CD14-positive monocyte (primary cell): ENCODE measurements around the gene TDRD15. TPM values are rescaled to one million over a fixed set of nuclear protein-coding genes. Genes with fewer than 3 reads are reported as not detected.

ENCODE experiments used
- DNase-seq, 3 donors: peaks; one replicate each; pipeline ENCODE4 v3.0.0-alpha.2; 2011 to 2022
- H2AFZ ChIP-seq: 2 replicates; pipeline ENCODE4 v1.6.0; 2012; ENCODE audit warnings: mild to moderate bottlenecking, low read depth, low read length, inconsistent platforms; ENCODE audit not compliant: insufficient read depth, poor library complexity, severe bottlenecking
- H3K27ac ChIP-seq, 2 donors: 1 replicate in 1 of 2; 2 replicates in 1 of 2; pipeline ENCODE4 v1.5.1; 2012 to 2013; ENCODE audit warnings: low read length in 2 of 2, control low read depth in 1 of 2, inconsistent platforms in 1 of 2, low read depth in 1 of 2, mild to moderate bottlenecking in 1 of 2
- H3K27me3 ChIP-seq, 2 donors: one replicate each; pipeline versions ENCODE4 v1.6.0 to v1.6.1; 2011 to 2013; ENCODE audit warnings: low read length in 2 of 2; ENCODE audit not compliant: control insufficient read depth in 2 of 2, insufficient read depth in 2 of 2
- H3K36me3 ChIP-seq, 2 donors: replicated peaks in 1 of 2; 1 replicate in 1 of 2; 2 replicates in 1 of 2; pipeline versions ENCODE4 v1.5.1 to v1.6.1; 2012 to 2013; ENCODE audit warnings: low read length in 2 of 2, control low read depth in 1 of 2, inconsistent platforms in 1 of 2, mild to moderate bottlenecking in 1 of 2; ENCODE audit not compliant: insufficient read depth in 2 of 2, control insufficient read depth in 1 of 2
- H3K4me1 ChIP-seq, 2 donors: 1 replicate in 1 of 2; 2 replicates in 1 of 2; pipeline versions ENCODE4 v1.5.1 to v1.6.1; 2012 to 2013; ENCODE audit warnings: low read length in 2 of 2, control low read depth in 1 of 2, inconsistent platforms in 1 of 2, mild to moderate bottlenecking in 1 of 2, moderate library complexity in 1 of 2; ENCODE audit not compliant: insufficient read depth in 2 of 2, control insufficient read depth in 1 of 2
- H3K4me2 ChIP-seq: replicated peaks from 2 replicates; pipeline ENCODE3; 2012; ENCODE audit warnings: low read length, moderate library complexity, mild to moderate bottlenecking; ENCODE audit not compliant: poor library complexity, severe bottlenecking; ENCODE audit errors: extremely low read depth
- H3K4me3 ChIP-seq, 3 experiments: fragments of 200-600 bp in 1 of 3; sonication (generic) in 1 of 3; replicated peaks in 1 of 3; 1 replicate in 2 of 3; 2 replicates in 1 of 3; pipeline ENCODE4 v1.5.1; 2011 to 2013; ENCODE audit warnings: low read length in 3 of 3, mild to moderate bottlenecking in 3 of 3, control low read depth in 2 of 3, low read depth in 2 of 3, inconsistent platforms in 1 of 3, moderate library complexity in 1 of 3
- H3K79me2 ChIP-seq: 2 replicates; pipeline ENCODE4 v1.6.0; 2012; ENCODE audit warnings: mild to moderate bottlenecking, control low read depth, inconsistent platforms, low read length, moderate library complexity; ENCODE audit not compliant: insufficient read depth
- H3K9ac ChIP-seq: 2 replicates; pipeline ENCODE4 v1.6.0; 2017; ENCODE audit warnings: low read length, mild to moderate bottlenecking; ENCODE audit not compliant: insufficient read depth, poor library complexity, severe bottlenecking
- H3K9me3 ChIP-seq, 2 donors: replicated peaks in 1 of 2; 1 replicate in 1 of 2; 2 replicates in 1 of 2; pipeline versions ENCODE4 v1.5.1 to v1.6.1; 2012 to 2013; ENCODE audit warnings: low read length in 2 of 2, control low read depth in 1 of 2; ENCODE audit not compliant: control insufficient read depth in 1 of 2, insufficient read depth in 1 of 2
- H4K20me1 ChIP-seq: 2 replicates; pipeline ENCODE4 v1.6.0; 2012; ENCODE audit warnings: mild to moderate bottlenecking, low read length, control low read depth, moderate library complexity; ENCODE audit not compliant: insufficient read depth
- H3K27ac Mint-ChIP-seq, 7 donors: one replicate each; pipeline ENCODE4 v1.8.0; 2020; ENCODE audit warnings: mild to moderate bottlenecking in 7 of 7, mixed read lengths in 7 of 7, moderate library complexity in 6 of 7, inconsistent platforms in 2 of 7
- H3K27me3 Mint-ChIP-seq, 3 donors: one replicate each; pipeline ENCODE4 v1.8.0; 2021 to 2022; ENCODE audit warnings: low read depth in 3 of 3, mild to moderate bottlenecking in 3 of 3, mixed read lengths in 3 of 3, moderate library complexity in 3 of 3, inconsistent platforms in 1 of 3
- H3K36me3 Mint-ChIP-seq, 2 donors: one replicate each; pipeline ENCODE4 v1.8.0; 2020; ENCODE audit warnings: mixed read lengths in 2 of 2, inconsistent platforms in 1 of 2, mild to moderate bottlenecking in 1 of 2
- H3K4me1 Mint-ChIP-seq: one replicate; pipeline ENCODE4 v1.8.0; 2020; ENCODE audit warnings: mild to moderate bottlenecking, mixed read lengths
- H3K4me3 Mint-ChIP-seq, 2 donors: one replicate each; pipeline ENCODE4 v1.8.0; 2020; ENCODE audit warnings: mild to moderate bottlenecking in 2 of 2, mixed read lengths in 2 of 2, moderate library complexity in 1 of 2
- H3K9me3 Mint-ChIP-seq, 7 donors: one replicate each; pipeline ENCODE4 v1.8.0; 2020 to 2022; ENCODE audit warnings: mixed read lengths in 7 of 7, mild to moderate bottlenecking in 6 of 7, moderate library complexity in 6 of 7, inconsistent platforms in 2 of 7
- WGBS: methylation state at CpG from one replicate; pipeline ENCODE4 v1.1.5; 2013; ENCODE audit warnings: missing lambda C conversion rate; ENCODE audit not compliant: insufficient coverage; 5-methylcytosine and 5-hydroxymethylcytosine counted together
- intact Hi-C, 2 donors: fragments of 100-400 bp; cut with micrococcal nuclease; formaldehyde crosslinking; loops; one replicate each; pipeline versions ENCODE4 v1.15.0 to v1.15.1; 2023
- polyA plus RNA-seq, 3 donors: library from polyadenylated mRNA; depleted of rRNA in 1 of 3; unstranded in 2 of 3; stranded (reverse) in 1 of 3; fragments of 300-500 nt in 2 of 3; fragments of >200 nt in 1 of 3; fragmentation: Illumina TruSeq in 2 of 3; gene quantifications; 1 replicate in 2 of 3; 2 replicates in 1 of 3; pipeline ENCODE4 v1.2.3, GENCODE V29; 2012 to 2021
- TF ChIP-seq, protein P1 (sequence below): fragments of 200-600 bp; IDR thresholded peaks from one replicate; pipeline ENCODE4 v1.8.0; 2022; ENCODE audit warnings: antibody characterized with exemption, mild to moderate bottlenecking

The TDRD15 gene
- polyA plus RNA-seq, 3 donors = not detected

DNA sequence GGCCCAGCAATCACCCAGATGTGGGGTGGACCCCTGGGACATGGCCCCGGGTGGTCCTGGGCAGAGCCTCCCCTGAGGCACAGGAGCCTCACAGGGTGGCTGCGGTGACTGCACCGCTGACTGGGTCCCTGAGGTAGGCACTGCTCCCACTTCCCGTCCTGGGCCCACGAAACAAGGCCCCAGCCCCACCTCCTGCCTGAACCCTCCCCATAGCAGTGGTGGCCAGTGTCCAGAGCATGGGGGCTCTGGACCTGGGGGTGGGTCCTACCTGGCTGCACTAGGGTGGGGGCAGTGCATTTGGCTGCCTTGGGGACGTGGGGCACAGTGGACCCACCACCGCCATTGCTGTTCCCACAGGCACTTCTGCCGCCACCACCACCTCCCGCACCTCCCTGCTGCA lies 39.4 kb downstream of the TDRD15 start:
- Histone ChIP-seq H3K27me3 (no peaks in the 10 kb centered on the region), H3K4me1 (no peaks in the 10 kb centered on the region), H4K20me1 (no peaks in the 10 kb centered on the region), H3K36me3 (no peaks in the 10 kb centered on the region), H3K9ac (no peak overlapping the region), H3K4me2 (no peak overlapping the region), H2AFZ (no peak overlapping the region), H3K4me3 (no peak overlapping the region), H3K27ac (no peak overlapping the region), H3K79me2 (no peaks in the 10 kb centered on the region), H3K9me3 (peaks cover 0 to 13% of the 10 kb centered on the region in 2 donors)
- DNase-seq = no peak
- H3K4me1 Mint-ChIP-seq = no peaks in the 10 kb centered on the region
- no peak overlapping the region for H3K4me3 Mint-ChIP-seq
- no peaks in the 10 kb centered on the region for H3K36me3 Mint-ChIP-seq
- TF ChIP-seq, protein P1, sequence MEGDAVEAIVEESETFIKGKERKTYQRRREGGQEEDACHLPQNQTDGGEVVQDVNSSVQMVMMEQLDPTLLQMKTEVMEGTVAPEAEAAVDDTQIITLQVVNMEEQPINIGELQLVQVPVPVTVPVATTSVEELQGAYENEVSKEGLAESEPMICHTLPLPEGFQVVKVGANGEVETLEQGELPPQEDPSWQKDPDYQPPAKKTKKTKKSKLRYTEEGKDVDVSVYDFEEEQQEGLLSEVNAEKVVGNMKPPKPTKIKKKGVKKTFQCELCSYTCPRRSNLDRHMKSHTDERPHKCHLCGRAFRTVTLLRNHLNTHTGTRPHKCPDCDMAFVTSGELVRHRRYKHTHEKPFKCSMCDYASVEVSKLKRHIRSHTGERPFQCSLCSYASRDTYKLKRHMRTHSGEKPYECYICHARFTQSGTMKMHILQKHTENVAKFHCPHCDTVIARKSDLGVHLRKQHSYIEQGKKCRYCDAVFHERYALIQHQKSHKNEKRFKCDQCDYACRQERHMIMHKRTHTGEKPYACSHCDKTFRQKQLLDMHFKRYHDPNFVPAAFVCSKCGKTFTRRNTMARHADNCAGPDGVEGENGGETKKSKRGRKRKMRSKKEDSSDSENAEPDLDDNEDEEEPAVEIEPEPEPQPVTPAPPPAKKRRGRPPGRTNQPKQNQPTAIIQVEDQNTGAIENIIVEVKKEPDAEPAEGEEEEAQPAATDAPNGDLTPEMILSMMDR = no peak
- H3K9me3 Mint-ChIP-seq = peaks cover 0 to 5% (median 0%) of the 10 kb centered on the region in 7 donors
- intact Hi-C loops = no loop called here
- 100% methylated on average over 3 of the region's 9 CpGs for WGBS
- H3K27ac Mint-ChIP-seq = no peak overlapping the region
- H3K27me3 Mint-ChIP-seq = peaks cover 0 to 6% (median 2%) of the 10 kb centered on the region in 3 donors

DNA sequence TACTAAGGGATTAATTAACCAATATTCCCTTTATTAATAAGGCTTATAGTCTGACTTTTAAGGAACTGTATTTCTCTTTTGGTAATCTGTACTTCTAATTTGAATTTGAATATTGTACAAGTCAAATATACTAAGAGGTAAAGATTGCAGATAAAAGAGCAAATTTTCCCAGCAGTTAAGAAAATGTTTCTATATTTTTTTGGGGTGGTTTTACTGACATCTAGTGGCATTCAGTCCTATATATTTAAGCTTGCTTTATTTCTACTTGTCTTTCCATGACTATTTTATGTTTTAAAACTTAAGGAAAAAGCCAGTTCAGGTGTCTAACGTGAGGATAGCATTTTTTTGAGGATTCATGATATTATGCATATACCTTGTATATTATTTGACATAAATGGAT lies 41.6 kb downstream of the TDRD15 start:
- WGBS = no CpG with 5 or more reads among the region's 1 CpG
- Mint-ChIP-seq H3K4me1 (no peaks in the 10 kb centered on the region), H3K9me3 (peaks cover 0 to 5% (median 0%) of the 10 kb centered on the region in 7 donors), H3K36me3 (no peaks in the 10 kb centered on the region), H3K27ac (no peak overlapping the region), H3K4me3 (no peak overlapping the region), H3K27me3 (peaks cover 0 to 7% (median 2%) of the 10 kb centered on the region in 3 donors)
- intact Hi-C loops = no loop called here
- no peaks in the 10 kb centered on the region for H3K79me2 ChIP-seq
- H3K27me3 ChIP-seq = no peaks in the 10 kb centered on the region
- peaks cover 0 to 13% of the 10 kb centered on the region in 2 donors for H3K9me3 ChIP-seq
- H2AFZ ChIP-seq = no peak overlapping the region
- no peaks in the 10 kb centered on the region for H3K36me3 ChIP-seq
- no peak overlapping the region for H3K4me2 ChIP-seq
- TF ChIP-seq, protein P1 = no peak
- no peak overlapping the region for H3K27ac ChIP-seq
- H3K4me3 ChIP-seq = no peak overlapping the region
- H4K20me1 ChIP-seq = no peaks in the 10 kb centered on the region
- no peak for DNase-seq
- H3K9ac ChIP-seq = no peak overlapping the region
- no peaks in the 10 kb centered on the region for H3K4me1 ChIP-seq
